CD4-positive, alpha-beta T cell (primary cell): ENCODE results near the gene NGDN. TPM values are rescaled to one million over a fixed set of nuclear protein-coding genes. Genes with fewer than 3 reads are reported as not detected.

ENCODE experiments used
- ATAC-seq: fragments of 200-7000 bp; cut with Tn5 transposase; one replicate; pipeline ENCODE4 v1.10.0; 2022; ENCODE audit warnings: mild to moderate bottlenecking; ENCODE audit not compliant: poor library complexity
- CTCF ChIA-PET: fragments of 350-600 bp; sonication (Branson Sonifier 250); formaldehyde crosslinking; loops from one replicate; lab custom pipeline; 2021; ENCODE audit warnings: antibody characterized with exemption, inconsistent platforms; lab: Charles Lee
- POLR2A ChIA-PET: fragments of 350-600 bp; sonication (Branson Sonifier 250); formaldehyde crosslinking; loops from one replicate; lab custom pipeline; 2021; ENCODE audit warnings: antibody characterized with exemption, inconsistent platforms; lab: Charles Lee
- DNase-seq, 14 experiments: peaks; one replicate each; pipeline ENCODE4 v3.0.0-alpha.2; 2013 to 2020; ENCODE audit warnings: mixed read lengths in 2 of 14
- H3K27ac ChIP-seq, 2 donors: one replicate each; pipeline versions ENCODE4 v1.5.1 to v1.7.0; 2013; ENCODE audit warnings: low read length in 2 of 2, low read depth in 1 of 2, mild to moderate bottlenecking in 1 of 2
- H3K27me3 ChIP-seq, 2 experiments: 1 replicate in 1 of 2; 2 replicates in 1 of 2; pipeline versions ENCODE4 v1.6.1 to v1.7.0; 2013; ENCODE audit warnings: low read length in 2 of 2, control low read depth in 1 of 2, mild to moderate bottlenecking in 1 of 2, moderate library complexity in 1 of 2; ENCODE audit not compliant: insufficient read depth in 2 of 2, control insufficient read depth in 1 of 2
- H3K36me3 ChIP-seq: one replicate; pipeline ENCODE4 v1.6.1; 2013; ENCODE audit warnings: low read length, control low read depth; ENCODE audit not compliant: insufficient read depth
- H3K4me1 ChIP-seq: one replicate; pipeline ENCODE4 v1.6.1; 2013; ENCODE audit warnings: low read length, control low read depth; ENCODE audit not compliant: insufficient read depth
- H3K4me3 ChIP-seq: one replicate; pipeline ENCODE4 v1.5.1; 2013; ENCODE audit warnings: mild to moderate bottlenecking, low read length, moderate library complexity
- H3K9me3 ChIP-seq, 2 experiments: 1 replicate in 1 of 2; 2 replicates in 1 of 2; pipeline versions ENCODE4 v1.6.1 to v1.7.0; 2013; ENCODE audit warnings: low read length in 2 of 2, mild to moderate bottlenecking in 2 of 2, control low read depth in 1 of 2, moderate library complexity in 1 of 2; ENCODE audit not compliant: control insufficient read depth in 1 of 2, insufficient read depth in 1 of 2
- H3K27ac Mint-ChIP-seq: one replicate; pipeline ENCODE4 v1.8.0; 2020; ENCODE audit warnings: mixed read lengths
- H3K27me3 Mint-ChIP-seq: one replicate; pipeline ENCODE4 v1.8.0; 2021; ENCODE audit warnings: mixed read lengths
- H3K36me3 Mint-ChIP-seq: one replicate; pipeline ENCODE4 v1.8.0; 2021; ENCODE audit warnings: low read depth, mixed read lengths
- H3K4me1 Mint-ChIP-seq: one replicate; pipeline ENCODE4 v1.8.0; 2021; ENCODE audit warnings: low read depth, mixed read lengths
- H3K4me3 Mint-ChIP-seq: one replicate; pipeline ENCODE4 v1.8.0; 2020; ENCODE audit warnings: mild to moderate bottlenecking, mixed read lengths
- H3K9me3 Mint-ChIP-seq: one replicate; pipeline ENCODE4 v1.8.0; 2020; ENCODE audit warnings: mixed read lengths
- intact Hi-C, 2 experiments: fragments of 100-400 bp; cut with DNase I in 1 of 2; cut with micrococcal nuclease in 1 of 2; formaldehyde crosslinking; loops; one replicate each; pipeline versions ENCODE4 v1.15.1 to v1.9.0; 2023 to 2025; cut with DNase I, micrococcal nuclease
- total RNA-seq, 174 experiments: library from RNA in 2 of 174; stranded (reverse) in 2 of 174; gene quantifications; one replicate each; pipeline ENCODE4 v1.2.3 and lab custom pipeline; 2021 to 2026
- TF ChIP-seq, protein P1 (sequence below): fragments of 200-600 bp; IDR thresholded peaks from one replicate; pipeline ENCODE4 v1.8.0; 2022; ENCODE audit warnings: antibody characterized with exemption, mild to moderate bottlenecking

The NGDN gene
- total RNA-seq, 2 experiments from 2014 or later = 146 to 149 TPM

DNA sequence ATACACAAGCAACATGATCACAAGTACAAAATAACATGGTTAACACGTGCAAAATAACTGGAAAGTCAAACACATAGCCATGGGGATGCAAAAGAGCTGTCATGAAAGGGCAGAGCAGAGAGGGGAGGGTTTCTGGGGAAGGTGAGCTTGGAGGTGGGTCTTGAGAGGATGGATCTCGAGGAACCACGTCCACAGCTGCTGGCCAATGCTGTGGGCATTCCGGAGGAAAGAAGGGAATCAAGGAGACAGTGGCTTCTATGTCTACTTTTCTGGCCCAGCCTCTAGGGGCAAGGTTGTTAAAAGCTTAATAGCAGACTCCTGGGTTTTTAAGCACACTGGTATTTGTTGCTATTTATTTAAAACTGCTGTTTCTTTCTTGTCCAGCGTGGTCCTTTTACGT, 25.6 kb upstream of the NGDN start:
- CTCF ChIA-PET = no interaction called here
- Histone ChIP-seq H3K36me3 (no peaks in the 10 kb centered on the region), H3K4me1 (no peaks in the 10 kb centered on the region), H3K9me3 (no peaks in the 10 kb centered on the region), H3K4me3 (no peak overlapping the region), H3K27ac (no peak overlapping the region), H3K27me3 (no peaks in the 10 kb centered on the region)
- Mint-ChIP-seq H3K27me3 (peaks cover 17% of the 10 kb centered on the region), H3K4me3 (no peak overlapping the region), H3K9me3 (no peaks in the 10 kb centered on the region), H3K36me3 (no peaks in the 10 kb centered on the region), H3K27ac (no peak overlapping the region), H3K4me1 (no peaks in the 10 kb centered on the region)
- intact Hi-C loops = no loop called here
- TF ChIP-seq, protein P1, sequence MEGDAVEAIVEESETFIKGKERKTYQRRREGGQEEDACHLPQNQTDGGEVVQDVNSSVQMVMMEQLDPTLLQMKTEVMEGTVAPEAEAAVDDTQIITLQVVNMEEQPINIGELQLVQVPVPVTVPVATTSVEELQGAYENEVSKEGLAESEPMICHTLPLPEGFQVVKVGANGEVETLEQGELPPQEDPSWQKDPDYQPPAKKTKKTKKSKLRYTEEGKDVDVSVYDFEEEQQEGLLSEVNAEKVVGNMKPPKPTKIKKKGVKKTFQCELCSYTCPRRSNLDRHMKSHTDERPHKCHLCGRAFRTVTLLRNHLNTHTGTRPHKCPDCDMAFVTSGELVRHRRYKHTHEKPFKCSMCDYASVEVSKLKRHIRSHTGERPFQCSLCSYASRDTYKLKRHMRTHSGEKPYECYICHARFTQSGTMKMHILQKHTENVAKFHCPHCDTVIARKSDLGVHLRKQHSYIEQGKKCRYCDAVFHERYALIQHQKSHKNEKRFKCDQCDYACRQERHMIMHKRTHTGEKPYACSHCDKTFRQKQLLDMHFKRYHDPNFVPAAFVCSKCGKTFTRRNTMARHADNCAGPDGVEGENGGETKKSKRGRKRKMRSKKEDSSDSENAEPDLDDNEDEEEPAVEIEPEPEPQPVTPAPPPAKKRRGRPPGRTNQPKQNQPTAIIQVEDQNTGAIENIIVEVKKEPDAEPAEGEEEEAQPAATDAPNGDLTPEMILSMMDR = no peak
- POLR2A ChIA-PET = no interaction called here
- ATAC-seq (no peak), DNase-seq (no peak)

DNA sequence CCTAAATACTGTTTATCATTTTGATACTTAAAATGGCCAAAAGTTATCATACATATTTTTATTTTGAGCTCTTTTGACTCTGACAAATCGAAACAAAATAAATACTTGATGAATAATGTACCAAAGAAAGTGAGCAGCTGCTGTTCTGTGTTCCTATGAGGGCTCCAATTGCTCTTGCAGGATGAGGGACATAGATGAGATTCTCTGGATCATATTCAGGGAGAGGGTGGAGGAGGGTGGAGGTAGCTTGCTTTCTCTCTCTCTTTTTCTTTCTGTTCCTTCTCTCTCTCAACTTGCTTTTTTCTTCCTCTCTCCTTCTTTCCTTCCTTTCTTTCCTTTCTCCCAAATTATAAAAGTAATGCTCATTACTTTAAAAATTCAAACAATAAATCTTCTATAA, 25.2 kb upstream of the NGDN start:
- H3K4me1 Mint-ChIP-seq = no peaks in the 10 kb centered on the region
- no peaks in the 10 kb centered on the region for H3K36me3 Mint-ChIP-seq
- H3K27ac Mint-ChIP-seq = no peak overlapping the region

DNA sequence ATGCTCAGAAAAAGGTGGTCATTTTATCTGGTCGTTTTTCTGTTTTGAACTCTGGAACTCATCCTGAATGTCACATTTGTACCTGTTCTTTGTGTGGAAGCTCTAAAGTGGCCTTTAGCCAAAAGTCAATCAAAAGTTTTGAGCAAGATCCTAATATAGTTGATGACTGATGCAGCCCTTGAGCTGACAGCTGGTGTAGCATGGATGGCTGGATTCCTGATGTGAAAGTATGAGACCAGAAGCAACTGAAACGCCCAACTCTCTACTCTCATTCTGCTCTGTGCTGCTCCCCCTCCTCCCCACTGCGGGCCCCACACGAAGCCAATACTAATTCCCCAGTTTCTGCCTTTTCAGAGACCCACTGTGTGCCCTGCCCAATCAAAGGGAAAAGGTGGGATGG, 23.7 kb upstream of the NGDN start:
- CTCF ChIA-PET = no interaction called here
- Histone ChIP-seq H3K27ac (no peak overlapping the region), H3K9me3 (no peaks in the 10 kb centered on the region), H3K4me3 (no peak overlapping the region), H3K4me1 (no peaks in the 10 kb centered on the region), H3K27me3 (peaks cover 0 to 5% of the 10 kb centered on the region in 2 experiments), H3K36me3 (no peaks in the 10 kb centered on the region)
- H3K4me3 Mint-ChIP-seq = no peak overlapping the region
- ATAC-seq = no peak
- peaks cover 20% of the 10 kb centered on the region for H3K27me3 Mint-ChIP-seq
- no peaks in the 10 kb centered on the region for H3K9me3 Mint-ChIP-seq
- no peak for DNase-seq
- no peak overlapping the region for H3K27ac Mint-ChIP-seq
- H3K36me3 Mint-ChIP-seq = no peaks in the 10 kb centered on the region
- POLR2A ChIA-PET = no interaction called here
- H3K4me1 Mint-ChIP-seq = no peaks in the 10 kb centered on the region
- intact Hi-C loops = no loop called here
- TF ChIP-seq, protein P1 = no peak

More for the DNA sequence above, 25.2 kb upstream of the NGDN start:
- no peaks in the 10 kb centered on the region for H3K9me3 Mint-ChIP-seq
- intact Hi-C loops = no loop called here
- peaks cover 19% of the 10 kb centered on the region for H3K27me3 Mint-ChIP-seq
- H3K27ac ChIP-seq = no peak overlapping the region
- POLR2A ChIA-PET = no interaction called here
- ATAC-seq (no peak), DNase-seq (no peak)
- no peak overlapping the region for H3K4me3 Mint-ChIP-seq
- TF ChIP-seq, protein P1 = no peak
- no peak overlapping the region for H3K4me3 ChIP-seq
- CTCF ChIA-PET = no interaction called here
- H3K36me3 ChIP-seq = no peaks in the 10 kb centered on the region
- H3K9me3 ChIP-seq = no peaks in the 10 kb centered on the region
- peaks cover 0 to 4% of the 10 kb centered on the region in 2 experiments for H3K27me3 ChIP-seq
- no peaks in the 10 kb centered on the region for H3K4me1 ChIP-seq
